ENCODE data around the gene CYP24A1. TPM values are rescaled to one million over a fixed set of nuclear protein-coding genes. Genes with fewer than 3 reads are reported as not detected.

The CYP24A1 gene
- total and polyA plus RNA-seq, 2 of the 13 experiments (the other 11 are each of a cell fraction or from before 2014, with no cell fraction given): 9.4 to 32.7 TPM

- TF ChIP-seq PBX2 (CRISPR knock-in tag; IDR thresholded peaks at IDR 0.05) (no peak; the same call in 1 of the 2 replicates), ZNF629 (CRISPR knock-in tag; conservative IDR thresholded peaks at IDR 0.05) (peak; percentile 45; the same call in 1 of the 2 replicates), HNRNPUL1 (IDR thresholded peaks at IDR 0.05; ENCODE audit: low read depth, low read length) (peak; percentile 42; the same call in 1 of the 2 replicates), ZNF614 (CRISPR knock-in tag; IDR thresholded peaks at IDR 0.05; ENCODE audit: borderline replicate concordance) (peak; percentile 89), REST (IDR thresholded peaks at IDR 0.05; ENCODE audit: borderline replicate concordance in 1 of 2, low read depth in 1 of 2, low read length in 2 of 2) (peak in 1 of 2 experiments; percentile 48; a peak in 1 of 4 replicates), RARA (CRISPR knock-in tag; IDR thresholded peaks at IDR 0.05) (peak; percentile 85), TFE3 (CRISPR knock-in tag; IDR thresholded peaks at IDR 0.05) (peak; percentile 62), SMC3 (IDR thresholded peaks at IDR 0.05; ENCODE audit: low read length) (peak; percentile 39; the same call in 1 of the 2 replicates), SNRNP70 (IDR thresholded peaks at IDR 0.05; ENCODE audit: low read depth, low read length) (no peak), ELF1 (CRISPR knock-in tag; IDR thresholded peaks at IDR 0.05) (peak; percentile 70), HMGXB4 (CRISPR knock-in tag; IDR thresholded peaks at IDR 0.05; ENCODE audit: borderline replicate concordance in 1 of 2, low read depth in 1 of 2) (no peak), HDAC1 (CRISPR knock-in tag; IDR thresholded peaks at IDR 0.05) (peak; percentile 49), ZNF563 (CRISPR knock-in tag; IDR thresholded peaks at IDR 0.05) (0 out of 2 replicates have a peak, but pooled peaks have one; percentile 30), ARHGAP35 (CRISPR knock-in tag; IDR thresholded peaks at IDR 0.05; ENCODE audit: borderline replicate concordance) (no peak), RCOR2 (CRISPR knock-in tag; IDR thresholded peaks at IDR 0.05) (peak; percentile 51; the same call in 1 of the 2 replicates)
Measured at GRCh38 chr20:54133434-54134427, 40.1 kb downstream of the CYP24A1 start (continued).
